ENCODE measurements around the gene TMEM82. TPM values are rescaled to one million over a fixed set of nuclear protein-coding genes. Genes with fewer than 3 reads are reported as not detected.

TMEM82 gene
- total RNA-seq, 2 donors from 2014 or later = 11.5 to 17.0 TPM

DNA sequence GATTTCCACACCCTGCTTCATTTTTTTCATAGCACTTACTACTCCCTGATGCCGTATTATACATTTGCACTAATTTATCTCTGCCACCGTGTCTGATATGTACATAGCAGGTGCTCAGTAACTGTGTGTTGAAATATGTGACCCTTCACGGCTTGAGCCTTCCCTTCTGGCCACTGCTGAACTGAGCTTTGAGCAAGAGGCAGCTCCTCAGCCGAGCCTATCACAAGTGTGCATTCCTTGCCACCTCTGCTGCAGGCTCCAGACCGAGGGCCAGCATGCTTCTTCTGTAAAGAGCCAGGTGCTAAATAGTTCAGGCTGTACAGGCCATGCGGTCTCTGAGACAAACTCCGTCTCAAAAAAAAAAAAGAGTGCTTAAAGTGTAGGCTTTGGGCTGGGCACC is 35.5 kb upstream of the TMEM82 start:
- Histone ChIP-seq H3K27ac (no peak overlapping the region), H3K27me3 (no peaks in the 10 kb centered on the region), H3K9ac (ENCODE audit: low read depth in 2 of 2, low read length in 2 of 2) (no peak overlapping the region), H3K4me1 (peaks cover 6% of the 10 kb centered on the region), H3K4me3 (no peak overlapping the region), H3K9me3 (no peaks in the 10 kb centered on the region), H3K36me3 (no peaks in the 10 kb centered on the region)
- TF ChIP-seq, protein P1, sequence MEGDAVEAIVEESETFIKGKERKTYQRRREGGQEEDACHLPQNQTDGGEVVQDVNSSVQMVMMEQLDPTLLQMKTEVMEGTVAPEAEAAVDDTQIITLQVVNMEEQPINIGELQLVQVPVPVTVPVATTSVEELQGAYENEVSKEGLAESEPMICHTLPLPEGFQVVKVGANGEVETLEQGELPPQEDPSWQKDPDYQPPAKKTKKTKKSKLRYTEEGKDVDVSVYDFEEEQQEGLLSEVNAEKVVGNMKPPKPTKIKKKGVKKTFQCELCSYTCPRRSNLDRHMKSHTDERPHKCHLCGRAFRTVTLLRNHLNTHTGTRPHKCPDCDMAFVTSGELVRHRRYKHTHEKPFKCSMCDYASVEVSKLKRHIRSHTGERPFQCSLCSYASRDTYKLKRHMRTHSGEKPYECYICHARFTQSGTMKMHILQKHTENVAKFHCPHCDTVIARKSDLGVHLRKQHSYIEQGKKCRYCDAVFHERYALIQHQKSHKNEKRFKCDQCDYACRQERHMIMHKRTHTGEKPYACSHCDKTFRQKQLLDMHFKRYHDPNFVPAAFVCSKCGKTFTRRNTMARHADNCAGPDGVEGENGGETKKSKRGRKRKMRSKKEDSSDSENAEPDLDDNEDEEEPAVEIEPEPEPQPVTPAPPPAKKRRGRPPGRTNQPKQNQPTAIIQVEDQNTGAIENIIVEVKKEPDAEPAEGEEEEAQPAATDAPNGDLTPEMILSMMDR (IDR thresholded peaks at IDR 0.05) = no peak
- no peak for DNase-seq
- intact Hi-C loops (cut with DNase I) = no loop called here

DNA sequence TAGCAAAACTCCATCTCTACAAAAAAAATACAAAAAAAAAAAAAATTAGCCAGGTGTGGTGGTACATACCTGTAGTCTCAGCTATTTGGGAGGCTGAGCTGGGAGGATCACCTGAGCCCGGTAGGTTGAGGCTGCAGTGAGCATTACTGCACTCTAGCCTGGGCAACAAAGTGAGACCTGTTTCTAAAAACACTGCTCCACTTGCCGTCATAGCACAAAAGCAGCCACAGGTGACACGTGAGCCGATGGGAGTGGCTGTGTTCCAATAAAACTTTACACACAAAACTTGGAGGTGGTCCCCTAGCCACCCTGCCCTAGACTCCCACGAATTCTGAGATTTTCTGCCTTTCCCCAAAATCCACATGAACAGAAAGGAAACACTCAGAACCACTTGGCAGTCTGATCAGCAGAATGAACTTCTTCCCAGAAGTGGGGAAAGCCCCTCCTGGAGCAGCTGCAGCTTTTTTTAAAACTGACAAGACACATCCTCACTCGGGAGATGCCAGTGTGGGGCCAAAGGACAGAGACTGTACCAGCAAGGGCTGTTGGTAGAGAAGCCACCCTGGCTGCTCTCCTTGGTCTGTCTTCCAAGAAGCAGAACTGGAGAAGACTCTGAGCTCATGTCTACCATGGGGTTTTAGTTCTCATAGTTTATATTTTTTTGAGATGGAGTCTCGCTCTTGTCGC is 34.9 kb upstream of the TMEM82 start:
- Histone ChIP-seq H3K9ac (ENCODE audit: low read depth in 2 of 2, low read length in 2 of 2) (no peak overlapping the region), H3K4me3 (no peak overlapping the region), H3K36me3 (no peaks in the 10 kb centered on the region), H3K27me3 (no peaks in the 10 kb centered on the region), H3K27ac (no peak overlapping the region), H3K4me1 (peaks cover 6% of the 10 kb centered on the region), H3K9me3 (no peaks in the 10 kb centered on the region)
- TF ChIP-seq, protein P1 (IDR thresholded peaks at IDR 0.05) = no peak
- intact Hi-C loops (cut with DNase I) = no loop called here
- no peak for DNase-seq

DNA sequence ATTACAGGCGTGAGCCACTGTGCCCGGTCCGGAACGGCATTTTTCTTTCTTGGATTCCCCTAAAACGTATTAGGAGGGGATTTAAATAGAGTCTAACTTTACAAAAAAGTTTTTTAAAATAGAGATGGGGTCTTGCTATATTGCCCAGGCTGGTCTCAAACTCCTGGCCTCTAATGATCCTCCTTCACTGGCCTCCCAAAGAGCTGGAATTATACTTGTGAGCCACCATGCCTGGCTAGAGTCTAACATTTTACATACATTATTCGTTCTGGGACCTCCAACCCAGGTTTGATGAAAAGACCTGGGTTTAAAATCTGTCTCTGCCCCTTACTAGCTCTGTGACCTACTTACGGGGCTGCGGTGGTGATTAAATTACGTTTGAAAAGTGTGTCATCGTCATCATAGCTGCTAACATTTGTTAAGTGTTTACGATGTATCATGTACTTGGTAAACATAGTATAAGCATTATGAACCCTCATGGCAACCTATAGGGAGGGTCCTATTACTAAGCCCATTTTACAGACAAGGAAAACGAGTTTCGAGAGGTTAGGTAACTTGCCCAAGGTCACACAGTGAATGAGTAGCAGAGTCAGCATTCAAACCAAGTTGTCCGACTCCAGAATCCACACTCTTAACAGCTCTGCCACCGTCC is 33.7 kb upstream of the TMEM82 start:
- intact Hi-C loops (cut with DNase I) = no loop called here
- no peaks in the 10 kb centered on the region for H3K9me3 ChIP-seq
- no peak overlapping the region for H3K4me3 ChIP-seq
- H3K27ac ChIP-seq = no peak overlapping the region
- H3K36me3 ChIP-seq = no peaks in the 10 kb centered on the region
- TF ChIP-seq, protein P1 (IDR thresholded peaks at IDR 0.05) = no peak
- H3K9ac ChIP-seq (ENCODE audit: low read depth in 2 of 2, low read length in 2 of 2) = no peak overlapping the region
- no peaks in the 10 kb centered on the region for H3K27me3 ChIP-seq
- H3K4me1 ChIP-seq = no peaks in the 10 kb centered on the region
- no peak for DNase-seq

DNA sequence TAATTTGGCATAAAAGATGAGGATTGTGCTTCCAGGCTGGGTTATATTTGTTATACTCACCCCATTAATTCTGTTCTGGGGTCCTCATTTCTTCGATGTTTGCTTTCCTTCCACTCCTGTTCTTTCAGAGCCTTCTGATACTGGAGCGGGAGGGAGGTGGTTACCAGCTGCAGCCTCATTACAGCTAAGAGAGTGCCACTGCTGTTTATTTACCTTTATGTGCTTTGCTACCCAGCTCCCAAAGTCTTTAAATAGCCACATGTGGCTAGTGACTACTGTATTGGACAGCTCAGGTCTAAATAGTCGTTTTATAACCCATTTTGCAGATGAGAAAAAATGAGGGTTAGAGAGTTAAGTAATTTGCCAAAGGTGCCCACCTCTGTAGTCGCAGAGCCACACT is 33.1 kb upstream of the TMEM82 start:
- Histone ChIP-seq H3K27me3 (no peaks in the 10 kb centered on the region), H3K9ac (ENCODE audit: low read depth in 2 of 2, low read length in 2 of 2) (no peak overlapping the region)
- intact Hi-C loops (cut with DNase I) = no loop called here

DNA sequence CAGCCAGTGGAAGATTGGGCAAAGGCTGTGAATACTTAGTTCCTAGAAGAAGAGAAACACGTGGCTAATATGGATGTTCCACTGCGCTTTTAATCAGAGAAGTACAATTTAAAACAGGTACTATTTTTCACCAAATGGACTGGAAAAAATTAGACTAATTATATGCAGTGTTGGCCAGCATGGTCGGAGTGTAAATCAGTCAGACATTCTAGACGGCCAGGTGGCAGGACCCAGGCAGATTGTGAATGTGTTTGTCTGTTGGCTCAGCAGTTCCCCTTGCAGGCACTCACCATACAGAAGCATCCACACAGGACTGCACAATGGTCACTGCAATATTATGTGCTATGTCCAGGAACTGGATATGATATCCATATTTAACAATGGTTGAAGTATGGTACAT is 30.1 kb upstream of the TMEM82 start:
- Histone ChIP-seq H3K4me1 (no peaks in the 10 kb centered on the region), H3K4me3 (no peak overlapping the region), H3K36me3 (no peaks in the 10 kb centered on the region), H3K27me3 (no peaks in the 10 kb centered on the region), H3K9ac (ENCODE audit: low read depth in 2 of 2, low read length in 2 of 2) (no peak overlapping the region), H3K9me3 (no peaks in the 10 kb centered on the region), H3K27ac (no peak overlapping the region)
- DNase-seq = no peak
- TF ChIP-seq, protein P1 (IDR thresholded peaks at IDR 0.05) = no peak
- intact Hi-C loops (cut with DNase I) = no loop called here

More for the DNA sequence above, 33.1 kb upstream of the TMEM82 start:
- TF ChIP-seq, protein P1 (IDR thresholded peaks at IDR 0.05) = no peak
- Histone ChIP-seq H3K4me1 (no peaks in the 10 kb centered on the region), H3K27ac (no peak overlapping the region), H3K9me3 (no peaks in the 10 kb centered on the region), H3K36me3 (no peaks in the 10 kb centered on the region), H3K4me3 (no peak overlapping the region)
- DNase-seq = no peak

Measured in colonic mucosa (tissue), 4 donors.